Endothelial cell (in vitro differentiated cells): ENCODE results near the gene CCDC9. TPM values are rescaled to one million over a fixed set of nuclear protein-coding genes. Genes with fewer than 3 reads are reported as not detected.

Source experiments
- DNase-seq: peaks from one replicate; pipeline ENCODE4 v3.0.0; 2021; ENCODE audit warnings: low spot score
- H3K27ac Mint-ChIP-seq: one replicate; pipeline ENCODE4 v1.8.0; 2021; ENCODE audit warnings: mixed read lengths, inconsistent platforms; ENCODE audit not compliant: unreplicated experiment
- H3K27me3 Mint-ChIP-seq: one replicate; pipeline ENCODE4 v1.8.0; 2021; ENCODE audit warnings: mild to moderate bottlenecking, moderate library complexity, mixed read lengths, inconsistent platforms; ENCODE audit not compliant: unreplicated experiment
- H3K36me3 Mint-ChIP-seq: one replicate; pipeline ENCODE4 v1.8.0; 2021; ENCODE audit warnings: mild to moderate bottlenecking, low read depth, mixed read lengths, inconsistent platforms; ENCODE audit not compliant: unreplicated experiment
- H3K4me1 Mint-ChIP-seq: one replicate; pipeline ENCODE4 v1.8.0; 2021; ENCODE audit warnings: mild to moderate bottlenecking, mixed read lengths, inconsistent platforms; ENCODE audit not compliant: unreplicated experiment
- H3K4me3 Mint-ChIP-seq: one replicate; pipeline ENCODE4 v1.8.0; 2021; ENCODE audit warnings: mild to moderate bottlenecking, mixed read lengths, inconsistent platforms; ENCODE audit not compliant: unreplicated experiment
- H3K9me3 Mint-ChIP-seq: one replicate; pipeline ENCODE4 v1.8.0; 2021; ENCODE audit warnings: mixed read lengths, inconsistent platforms; ENCODE audit not compliant: unreplicated experiment
- CTCF ChIP-seq: fragments of 200-600 bp; sonication (generic); IDR thresholded peaks from one replicate; pipeline ENCODE4 v1.5.0; 2021; ENCODE audit warnings: antibody characterized with exemption; ENCODE audit not compliant: unreplicated experiment
- total RNA-seq: library from RNA; stranded (reverse); fragmentation: NEBNext Ultra II Directional; extraction: Animal tissue kit (Norgen Biotek cat#: 25700); gene quantifications from one replicate; pipeline ENCODE4 v1.2.1, GENCODE V29; 2021; ENCODE audit not compliant: unreplicated experiment

CCDC9 gene
- total RNA-seq, 1 donor from 2014 or later: 28.0 TPM

GRCh38 chr19:47305309-47305751, 49.0 kb downstream of the CCDC9 start:
- peak; percentile 99 for TF ChIP-seq CTCF
- no peaks in the 10 kb centered on the region for H3K36me3 Mint-ChIP-seq
- H3K4me1 Mint-ChIP-seq: no peaks in the 10 kb centered on the region
- H3K27me3 Mint-ChIP-seq: peaks cover 4% of the 10 kb centered on the region
- no peak overlapping the region for H3K27ac Mint-ChIP-seq
- DNase-seq: peak; percentile 75
- H3K9me3 Mint-ChIP-seq: no peaks in the 10 kb centered on the region
- no peak overlapping the region for H3K4me3 Mint-ChIP-seq

GRCh38 chr19:47306303-47306702, 50.0 kb downstream of the CCDC9 start:
- DNase-seq: no peak
- H3K9me3 Mint-ChIP-seq: no peaks in the 10 kb centered on the region
- H3K36me3 Mint-ChIP-seq: no peaks in the 10 kb centered on the region
- no peak overlapping the region for H3K4me3 Mint-ChIP-seq
- no peak overlapping the region for H3K27ac Mint-ChIP-seq
- no peaks in the 10 kb centered on the region for H3K4me1 Mint-ChIP-seq
- peaks cover 4% of the 10 kb centered on the region for H3K27me3 Mint-ChIP-seq
- TF ChIP-seq CTCF: no peak

- no peak for TF ChIP-seq CTCF
- Mint-ChIP-seq H3K4me1 (no peaks in the 10 kb centered on the region), H3K27me3 (peaks cover 6% of the 10 kb centered on the region), H3K36me3 (no peaks in the 10 kb centered on the region), H3K4me3 (no peak overlapping the region), H3K9me3 (no peaks in the 10 kb centered on the region), H3K27ac (no peak overlapping the region)
- DNase-seq: no peak
Observed at GRCh38 chr19:47309038-47309437, 52.7 kb downstream of the CCDC9 start.

GRCh38 chr19:47309608-47310007, 53.3 kb downstream of the CCDC9 start, which contains the start of gene C5AR1:
Gene C5AR1 (plus strand): TSS chr19:47309861. CDS start chr19:47309896, 35 bp downstream.
- no peaks in the 10 kb centered on the region for H3K4me1 Mint-ChIP-seq
- no peak within 1 kb of the TSS for H3K4me3 Mint-ChIP-seq
- H3K9me3 Mint-ChIP-seq: no peaks in the 10 kb centered on the region
- no peak for DNase-seq
- peaks cover 6% of the 10 kb centered on the region for H3K27me3 Mint-ChIP-seq
- TF ChIP-seq CTCF: no peak
- H3K36me3 Mint-ChIP-seq: no peaks in the 10 kb centered on the region
- no peak within 1 kb of the TSS for H3K27ac Mint-ChIP-seq

GRCh38 chr19:47310323-47310722, 54.0 kb downstream of the CCDC9 start:
- Mint-ChIP-seq H3K4me3 (no peak overlapping the region), H3K27ac (no peak overlapping the region), H3K27me3 (peaks cover 6% of the 10 kb centered on the region), H3K36me3 (no peaks in the 10 kb centered on the region), H3K9me3 (no peaks in the 10 kb centered on the region), H3K4me1 (no peaks in the 10 kb centered on the region)
- TF ChIP-seq CTCF: no peak
- DNase-seq: no peak
